Naive thymus-derived CD4-positive, alpha-beta T cell (primary cell): Measurements from ENCODE around the gene CFP. TPM values are rescaled to one million over a fixed set of nuclear protein-coding genes. Genes with fewer than 3 reads are reported as not detected.
A peak's percentile ranks its signal among the peaks of the same experiment; 100 is the strongest.
"Not testable (repeated sequence)": the region's sequence is repeated elsewhere in the genome, so short reads cannot be mapped to it uniquely, and the experiment has no call there.

Source experiments
- ATAC-seq: fragments of 150-1000 bp; cut with Tn5 transposase; 2 replicates; pipeline ENCODE4 v1.10.0; 2021; ENCODE audit warnings: mild to moderate bottlenecking, moderate library complexity
- CTCF ChIA-PET: fragments of 350-600 bp; sonication (Branson Sonifier 250); formaldehyde crosslinking; loops from one replicate; lab custom pipeline; 2021; ENCODE audit warnings: antibody characterized with exemption; lab: Charles Lee
- POLR2A ChIA-PET: fragments of 350-600 bp; sonication (Branson Sonifier 250); formaldehyde crosslinking; loops from one replicate; lab custom pipeline; 2021; ENCODE audit warnings: antibody characterized with exemption, inconsistent platforms; lab: Charles Lee
- DNase-seq, 9 donors: peaks; one replicate each; pipeline versions ENCODE4 v3.0.0 to v3.0.0-alpha.2; 2020 to 2022; ENCODE audit warnings: mixed read lengths in 1 of 9
- H3K27ac ChIP-seq: one replicate; pipeline ENCODE4 v1.7.0; 2013; ENCODE audit warnings: mild to moderate bottlenecking, low read depth, low read length, moderate library complexity
- H3K27me3 ChIP-seq, 2 donors: one replicate each; pipeline ENCODE4 v1.7.0; 2013; ENCODE audit warnings: low read length in 2 of 2, mild to moderate bottlenecking in 2 of 2, moderate library complexity in 2 of 2; ENCODE audit not compliant: control insufficient read depth in 2 of 2, insufficient read depth in 2 of 2
- H3K36me3 ChIP-seq, 3 experiments: 1 replicate in 2 of 3; 2 replicates in 1 of 3; pipeline ENCODE4 v1.7.0; 2013; ENCODE audit warnings: low read length in 3 of 3, mild to moderate bottlenecking in 3 of 3, moderate library complexity in 1 of 3; ENCODE audit not compliant: insufficient read depth in 3 of 3, control insufficient read depth in 2 of 3
- H3K4me1 ChIP-seq, 2 donors: one replicate each; pipeline ENCODE4 v1.7.0; 2013; ENCODE audit warnings: low read length in 2 of 2, mild to moderate bottlenecking in 2 of 2, moderate library complexity in 1 of 2; ENCODE audit not compliant: control insufficient read depth in 2 of 2, insufficient read depth in 2 of 2
- H3K4me3 ChIP-seq: 2 replicates; pipeline ENCODE4 v1.7.0; 2013; ENCODE audit warnings: mild to moderate bottlenecking, low read length
- H3K9me3 ChIP-seq, 3 experiments: 1 replicate in 2 of 3; 2 replicates in 1 of 3; pipeline ENCODE4 v1.7.0; 2013; ENCODE audit warnings: low read length in 3 of 3; ENCODE audit not compliant: control insufficient read depth in 2 of 3
- H3K27ac Mint-ChIP-seq, 9 donors: one replicate each; pipeline ENCODE4 v1.8.0; 2020 to 2022; ENCODE audit warnings: mixed read lengths in 9 of 9, mild to moderate bottlenecking in 8 of 9, moderate library complexity in 5 of 9, inconsistent platforms in 2 of 9
- H3K27me3 Mint-ChIP-seq, 5 donors: one replicate each; pipeline ENCODE4 v1.8.0; 2021 to 2022; ENCODE audit warnings: mixed read lengths in 5 of 5, mild to moderate bottlenecking in 1 of 5
- H3K36me3 Mint-ChIP-seq, 5 donors: one replicate each; pipeline ENCODE4 v1.8.0; 2020 to 2022; ENCODE audit warnings: mixed read lengths in 5 of 5, mild to moderate bottlenecking in 3 of 5, inconsistent platforms in 1 of 5
- H3K4me1 Mint-ChIP-seq, 7 donors: one replicate each; pipeline ENCODE4 v1.8.0; 2020 to 2022; ENCODE audit warnings: mixed read lengths in 7 of 7, mild to moderate bottlenecking in 3 of 7, inconsistent platforms in 1 of 7
- H3K4me3 Mint-ChIP-seq, 10 donors: one replicate each; pipeline ENCODE4 v1.8.0; 2020 to 2022; ENCODE audit warnings: mild to moderate bottlenecking in 10 of 10, mixed read lengths in 10 of 10, moderate library complexity in 6 of 10, inconsistent platforms in 2 of 10
- H3K9me3 Mint-ChIP-seq, 11 donors: one replicate each; pipeline ENCODE4 v1.8.0; 2020 to 2022; ENCODE audit warnings: mixed read lengths in 11 of 11, mild to moderate bottlenecking in 4 of 11, inconsistent platforms in 1 of 11, moderate library complexity in 1 of 11
- intact Hi-C, 2 donors: fragments of 100-400 bp; cut with micrococcal nuclease; formaldehyde crosslinking; loops; one replicate each; pipeline ENCODE4 v1.15.1; 2023
- polyA plus RNA-seq, 2 donors: library from polyadenylated mRNA; unstranded; fragments of 300-500 nt; fragmentation: Illumina TruSeq; gene quantifications; one replicate each; pipeline ENCODE4 v1.2.3, GENCODE V29; 2021
- total RNA-seq, 6 experiments: library from RNA in 5 of 6; stranded (reverse) in 5 of 6; gene quantifications; 1 replicate in 5 of 6; 2 replicates in 1 of 6; pipeline ENCODE4 v1.2.3 and lab custom pipeline; 2021 to 2026

The CFP gene
- total RNA-seq (100 to 1,000 TPM in 1 of 5 experiments, 10 to 100 TPM in 4; 32.8 to 164 (median 43.9) TPM), polyA plus RNA-seq (10 to 100 TPM; 19.4 to 20.1 TPM), total RNA-seq (lab: John Stamatoyannopoulos, UW) (6.1 reads per million, percentile 27 among the genes with 10 or more reads in this experiment)

GRCh38 chrX:47629419-47630200 lies at the start of gene CFP:
TSS of gene CFP (minus strand) at chrX:47629930. CDS start at chrX:47629844, 86 bp downstream.
- Histone ChIP-seq H3K4me3 (peak within 1 kb of the TSS; percentile 61), H3K4me1 (peaks cover 3% of the 10 kb centered on the region in 2 donors), H3K27ac (peak within 1 kb of the TSS; percentile 64), H3K9me3 (no peaks in the 10 kb centered on the region), H3K27me3 (no peaks in the 10 kb centered on the region), H3K36me3 (peaks cover 0 to 7% (median 0%) of the 10 kb centered on the region in 3 experiments)
- POLR2A ChIA-PET: interaction anchor here (0.5 to 2.2 kb wide), 13 partner anchors 10 to 268 kb away, joined by 3 to 12 read pairs (median 4); partner anchors contain the start of genes ARAF, ELK1 and SYN1
- Mint-ChIP-seq H3K27ac (peak within 1 kb of the TSS; percentile 72 to 95 (median 91)), H3K9me3 (peaks cover 0 to 2% (median 0%) of the 10 kb centered on the region in 11 donors), H3K4me1 (peaks cover 0 to 31% (median 27%) of the 10 kb centered on the region in 7 donors), H3K36me3 (peaks cover 0 to 9% (median 0%) of the 10 kb centered on the region in 5 donors), H3K27me3 (no peaks in the 10 kb centered on the region), H3K4me3 (peak within 1 kb of the TSS; percentile 83 to 95 (median 90))
- ATAC-seq: peak; percentile 61
- CTCF ChIA-PET: interaction anchor here (1.1 to 2.5 kb wide), 3 partner anchors 12 to 90 kb away, joined by 4 to 15 read pairs (median 5); no protein-coding TSS in a partner anchor
- DNase-seq: peak in 4 of 9 donors; percentile 35 to 45 (median 42)
- intact Hi-C loops: loop anchor here in 1 of 2 donors (1.0 to 5.0 kb wide), 6 partner anchors 8 to 412 kb away; partner anchors contain the start of genes ARAF, CDK16, ELK1 and TIMP1

GRCh38 chrX:47675959-47676859 lies 46.5 kb upstream of the CFP start:
- CTCF ChIA-PET, H3K36me3 Mint-ChIP-seq, H3K4me3 ChIP-seq, H3K4me1 ChIP-seq, ATAC-seq, H3K27ac ChIP-seq, H3K9me3 ChIP-seq, H3K27me3 Mint-ChIP-seq, H3K4me1 Mint-ChIP-seq, POLR2A ChIA-PET, DNase-seq, H3K27me3 ChIP-seq, intact Hi-C loops, H3K36me3 ChIP-seq, H3K27ac Mint-ChIP-seq, H3K4me3 Mint-ChIP-seq, H3K9me3 Mint-ChIP-seq: not testable (repeated sequence)

- Histone ChIP-seq H3K4me3 (no peak overlapping the region), H3K36me3 (no peaks in the 10 kb centered on the region), H3K9me3 (no peaks in the 10 kb centered on the region), H3K27ac (no peak overlapping the region), H3K4me1 (no peaks in the 10 kb centered on the region), H3K27me3 (no peaks in the 10 kb centered on the region)
- Mint-ChIP-seq H3K9me3 (peaks cover 0 to 5% (median 0%) of the 10 kb centered on the region in 11 donors), H3K27ac (no peak overlapping the region), H3K4me1 (no peaks in the 10 kb centered on the region), H3K27me3 (peaks cover 0 to 5% (median 0%) of the 10 kb centered on the region in 5 donors), H3K4me3 (no peak overlapping the region), H3K36me3 (no peaks in the 10 kb centered on the region)
- CTCF ChIA-PET: no interaction called here
- intact Hi-C loops: no loop called here
- POLR2A ChIA-PET: no interaction called here
- ATAC-seq: no peak
- no peak for DNase-seq
These were observed 45.0 kb upstream of the CFP start for GRCh38 chrX:47674776-47675175.

GRCh38 chrX:47665797-47666196 lies 36.1 kb upstream of the CFP start:
- intact Hi-C loops, POLR2A ChIA-PET, H3K9me3 Mint-ChIP-seq, H3K4me3 ChIP-seq, H3K4me1 ChIP-seq, H3K4me3 Mint-ChIP-seq, DNase-seq, H3K36me3 ChIP-seq, H3K27me3 Mint-ChIP-seq, H3K27ac ChIP-seq, H3K27me3 ChIP-seq, CTCF ChIA-PET, H3K4me1 Mint-ChIP-seq, H3K27ac Mint-ChIP-seq, H3K9me3 ChIP-seq, H3K36me3 Mint-ChIP-seq, ATAC-seq: not testable (repeated sequence)

GRCh38 chrX:47664737-47665136 lies 35.0 kb upstream of the CFP start:
- DNase-seq: no peak
- Mint-ChIP-seq H3K36me3 (peaks cover 0 to 2% (median 0%) of the 10 kb centered on the region in 5 donors), H3K4me3 (no peak overlapping the region), H3K27me3 (peaks cover 0 to 4% (median 0%) of the 10 kb centered on the region in 5 donors), H3K9me3 (peaks cover 0 to 1% (median 0%) of the 10 kb centered on the region in 11 donors), H3K4me1 (peaks cover 0 to 11% (median 2%) of the 10 kb centered on the region in 7 donors), H3K27ac (no peak overlapping the region)
- H3K9me3 ChIP-seq: no peaks in the 10 kb centered on the region
- H3K4me3 ChIP-seq: no peak overlapping the region
- no peak overlapping the region for H3K27ac ChIP-seq
- ChIA-PET CTCF (no interaction called here), POLR2A (no interaction called here)
- intact Hi-C loops: no loop called here
- H3K27me3 ChIP-seq: no peaks in the 10 kb centered on the region
- no peaks in the 10 kb centered on the region for H3K4me1 ChIP-seq
- H3K36me3 ChIP-seq: no peaks in the 10 kb centered on the region
- no peak for ATAC-seq

GRCh38 chrX:47662144-47662657 lies 32.5 kb upstream of the CFP start:
- Mint-ChIP-seq H3K36me3 (peaks cover 0 to 6% (median 0%) of the 10 kb centered on the region in 5 donors), H3K4me3 (peak overlapping the region in 1 of 10 donors; percentile 17), H3K4me1 (peaks cover 0 to 21% (median 12%) of the 10 kb centered on the region in 7 donors), H3K27ac (peak overlapping the region in 1 of 9 donors; percentile 86), H3K9me3 (peaks cover 0 to 8% (median 0%) of the 10 kb centered on the region in 11 donors), H3K27me3 (peaks cover 0 to 1% (median 0%) of the 10 kb centered on the region in 5 donors)
- Histone ChIP-seq H3K27ac (no peak overlapping the region), H3K36me3 (peaks cover 0 to 6% (median 4%) of the 10 kb centered on the region in 3 experiments), H3K4me3 (no peak overlapping the region), H3K4me1 (peaks cover 4 to 8% of the 10 kb centered on the region in 2 donors), H3K27me3 (no peaks in the 10 kb centered on the region), H3K9me3 (no peaks in the 10 kb centered on the region)
- CTCF ChIA-PET: interaction anchor here (0.6 to 0.7 kb wide), 2 partner anchors 15 to 28 kb away, joined by 3 read pairs; no protein-coding TSS in a partner anchor
- POLR2A ChIA-PET: no interaction called here
- no peak for ATAC-seq
- DNase-seq: peak in 1 of 9 donors; percentile 37
- intact Hi-C loops: no loop called here
